Fibroblast of skin of left quadriceps (primary cell): ENCODE measurements around the gene ELL.

Source experiments
- DNase-seq, 2 experiments: peaks; one replicate each; pipeline ENCODE4 v3.0.0-alpha.2; 2013; ENCODE audit warnings: low read depth in 2 of 2

The ELL gene

DNA sequence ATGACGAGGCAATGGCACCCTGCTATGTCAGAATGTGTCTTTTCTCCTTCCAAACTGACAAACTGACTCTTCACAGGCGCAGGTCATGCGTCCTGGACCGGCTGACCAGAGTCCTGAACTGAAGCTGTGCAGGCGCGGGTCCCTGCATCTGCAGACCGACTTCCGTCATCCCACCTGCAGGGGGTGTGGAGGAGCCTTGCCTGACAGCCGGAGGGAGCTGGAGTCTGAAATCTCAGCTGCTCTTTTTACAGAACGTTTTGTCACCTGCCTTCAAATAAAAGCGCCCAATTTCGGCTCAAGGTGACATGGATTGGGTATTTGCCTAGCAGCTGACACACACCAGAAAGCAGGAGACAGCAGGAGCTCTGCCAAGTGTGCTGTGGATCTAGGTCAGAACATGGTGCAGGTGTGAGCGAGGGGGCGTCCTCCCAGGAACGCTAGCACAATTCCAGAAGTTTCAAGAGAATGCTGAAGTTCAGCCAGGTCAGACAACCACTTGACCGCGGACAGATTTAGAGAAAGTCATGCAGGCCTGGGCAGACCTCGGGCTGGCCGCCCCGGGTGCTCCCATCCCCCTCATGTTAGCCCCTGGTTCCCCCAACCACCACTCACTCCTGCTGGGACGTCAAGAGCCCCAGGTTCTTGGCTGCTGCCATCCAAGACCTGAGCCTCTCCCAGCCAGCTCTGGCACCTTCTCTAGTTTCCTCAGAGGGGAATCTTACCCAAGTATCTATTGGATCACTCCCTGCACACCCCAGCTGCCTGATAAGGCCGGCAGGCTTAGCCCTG, 32.8 kb downstream of the ELL start:
- DNase-seq, result no peak

DNA sequence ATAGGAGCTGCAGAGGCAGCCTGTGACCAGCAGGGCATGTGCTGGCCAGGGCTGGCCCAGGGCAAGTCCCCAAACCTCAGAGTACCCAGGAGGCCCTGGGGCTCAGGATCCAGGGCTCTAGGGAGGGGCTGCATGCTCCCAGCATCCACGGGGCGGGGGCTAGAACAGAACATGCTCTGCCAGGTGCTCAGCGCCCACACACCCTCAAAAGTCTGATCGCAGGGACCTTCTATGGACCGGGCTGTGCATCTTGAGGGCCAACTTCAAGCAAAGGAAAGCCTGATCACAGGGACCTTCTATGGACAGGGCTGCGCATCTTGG, 33.5 kb downstream of the ELL start:
- no peak for DNase-seq

DNA sequence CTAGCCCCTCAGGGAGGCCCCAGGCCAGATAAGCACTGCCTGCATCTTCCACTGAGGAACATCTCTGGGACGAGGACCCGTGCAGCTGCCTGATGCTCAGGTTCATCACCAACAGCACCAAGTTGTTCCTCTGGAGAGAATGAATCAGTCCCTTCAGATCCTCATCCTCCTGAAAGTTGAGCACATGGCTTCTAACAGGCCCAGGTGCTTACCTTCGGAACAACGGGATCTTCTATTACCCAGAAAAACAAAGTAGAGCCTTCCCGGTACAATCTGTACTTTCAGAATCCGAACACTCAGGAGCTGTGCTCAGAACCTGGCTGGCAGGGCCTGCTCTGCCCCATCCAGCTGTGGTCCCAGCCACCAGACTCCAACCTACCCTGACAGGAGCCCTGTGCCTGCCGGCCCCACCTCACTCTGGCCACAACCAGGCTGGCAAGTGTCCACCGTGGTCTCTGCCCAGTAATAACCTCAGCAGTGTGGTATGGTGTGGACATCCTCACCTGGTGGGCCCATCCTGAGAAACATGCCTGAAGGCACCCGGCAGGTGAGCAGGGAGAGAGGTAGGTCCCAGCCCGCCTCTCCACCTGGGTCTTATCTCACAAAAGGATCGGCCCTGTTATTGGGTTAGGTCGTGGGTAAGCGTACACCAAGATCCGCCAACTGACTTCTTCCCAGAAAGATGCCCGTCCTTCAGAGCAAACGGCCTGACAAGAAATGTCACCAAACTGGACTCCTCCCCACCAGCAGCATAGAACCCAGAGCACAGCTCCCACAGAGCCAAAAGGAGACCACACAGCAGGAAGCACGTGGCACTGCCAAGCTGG, 34.1 kb downstream of the ELL start:
- DNase-seq, result no peak

DNA sequence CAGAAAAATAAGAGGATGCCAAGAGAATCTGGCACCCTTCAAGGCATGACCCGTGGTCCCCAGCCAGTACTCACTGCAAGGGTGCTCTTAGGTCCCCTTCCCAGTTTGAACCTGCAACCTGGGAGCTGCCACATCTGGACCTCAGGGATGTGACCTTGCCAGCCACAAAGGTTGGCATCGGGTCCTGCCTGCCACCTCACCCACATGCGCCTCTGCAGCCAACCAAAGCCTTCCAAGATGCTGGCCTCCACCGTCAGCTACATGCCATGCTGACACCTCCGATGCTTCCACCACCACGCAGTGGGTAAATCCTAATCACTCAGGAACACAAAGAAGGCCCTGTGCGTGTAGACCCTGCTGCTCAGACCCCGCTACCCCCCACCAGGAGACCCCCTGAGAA, 35.1 kb downstream of the ELL start:
- no peak for DNase-seq

DNA sequence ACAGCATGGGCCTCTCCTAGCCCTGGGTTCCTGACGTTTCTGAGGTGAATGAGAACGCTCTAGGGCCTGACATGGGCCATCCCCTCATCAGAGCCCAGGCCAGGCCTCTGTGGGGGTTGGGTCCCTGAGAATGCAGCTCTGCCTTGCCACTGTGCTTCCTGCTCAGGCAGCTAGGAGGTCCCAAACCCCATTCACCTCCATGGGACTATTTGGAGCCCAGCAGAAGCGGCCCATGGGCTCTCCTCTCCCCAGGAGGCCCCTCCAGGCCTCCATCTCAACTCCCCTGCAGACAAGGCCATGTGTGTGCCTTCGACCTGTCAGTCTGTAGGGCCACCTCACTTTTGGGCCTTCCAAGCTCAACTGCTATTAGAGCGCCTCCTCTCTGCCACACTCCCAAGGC, 36.9 kb downstream of the ELL start:
- DNase-seq, result no peak

DNA sequence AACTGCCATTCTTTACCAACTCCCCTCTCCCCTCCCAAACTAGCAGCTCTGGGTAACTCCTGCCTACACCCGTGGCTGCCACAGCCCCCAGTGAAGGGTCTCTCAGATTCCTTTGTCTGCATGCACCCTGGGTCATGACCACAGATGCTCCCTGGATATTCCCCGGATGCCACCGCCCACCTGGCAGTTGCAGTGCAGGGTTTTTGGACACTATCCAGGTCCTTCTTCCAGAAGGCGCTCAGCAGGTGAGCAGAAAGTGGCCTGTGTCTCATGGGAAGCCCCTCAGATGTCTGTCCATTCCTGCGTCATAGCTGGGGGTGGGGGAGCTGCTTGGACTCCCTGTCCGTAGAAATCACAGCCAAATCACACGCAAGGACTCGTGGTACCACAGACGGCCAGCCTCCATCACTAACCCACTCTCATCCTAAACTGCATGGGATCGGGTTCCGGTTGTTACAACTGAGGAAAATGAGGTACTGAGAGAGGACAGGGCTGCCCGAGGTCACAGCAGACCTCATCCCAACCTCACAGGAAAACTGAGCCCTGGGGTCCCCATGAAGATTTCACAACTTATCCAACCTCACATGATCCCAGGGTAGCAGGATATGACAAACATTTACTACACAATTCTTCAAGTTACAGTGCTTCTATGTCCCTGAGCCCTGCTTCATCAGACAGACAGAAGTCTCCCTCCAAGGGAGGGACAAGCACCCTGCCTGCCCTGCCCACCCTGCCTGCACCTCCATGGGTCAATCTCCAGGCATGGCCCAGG, 38.6 kb downstream of the ELL start:
- DNase-seq, result no peak

DNA sequence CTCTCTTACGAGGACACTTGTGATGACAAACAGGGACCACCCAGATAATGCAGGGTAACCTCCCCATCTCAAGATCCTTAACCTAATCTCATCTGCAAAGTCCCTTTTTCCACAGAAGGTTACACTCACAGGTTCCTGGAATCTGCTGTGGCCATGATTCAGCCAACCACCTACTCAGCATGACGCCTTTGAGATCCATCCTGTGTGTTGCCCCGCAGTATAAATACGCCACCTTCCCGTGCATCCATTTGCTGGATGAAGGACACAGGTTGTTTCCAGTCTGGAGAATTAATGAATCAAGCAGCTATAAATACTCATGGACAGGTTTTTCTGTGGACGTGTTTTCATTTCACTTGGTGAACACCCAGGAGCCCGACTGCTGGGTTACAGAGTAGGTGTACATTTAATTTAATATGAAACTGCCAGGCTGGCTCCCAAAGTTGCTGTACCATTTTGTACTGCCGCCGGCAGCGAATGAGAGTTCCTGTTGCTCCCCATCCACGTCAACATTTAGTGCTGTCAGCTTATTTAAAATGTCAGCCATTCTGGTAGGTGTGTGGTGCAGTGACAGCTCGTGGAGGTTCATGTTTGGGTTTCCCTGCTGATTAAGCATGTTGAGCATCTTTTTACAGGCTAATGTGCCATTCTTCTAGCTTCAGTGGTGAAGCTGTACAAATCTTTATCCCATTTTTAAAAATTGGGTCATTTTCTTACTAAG, 40.2 kb downstream of the ELL start:
- DNase-seq, result no peak

DNA sequence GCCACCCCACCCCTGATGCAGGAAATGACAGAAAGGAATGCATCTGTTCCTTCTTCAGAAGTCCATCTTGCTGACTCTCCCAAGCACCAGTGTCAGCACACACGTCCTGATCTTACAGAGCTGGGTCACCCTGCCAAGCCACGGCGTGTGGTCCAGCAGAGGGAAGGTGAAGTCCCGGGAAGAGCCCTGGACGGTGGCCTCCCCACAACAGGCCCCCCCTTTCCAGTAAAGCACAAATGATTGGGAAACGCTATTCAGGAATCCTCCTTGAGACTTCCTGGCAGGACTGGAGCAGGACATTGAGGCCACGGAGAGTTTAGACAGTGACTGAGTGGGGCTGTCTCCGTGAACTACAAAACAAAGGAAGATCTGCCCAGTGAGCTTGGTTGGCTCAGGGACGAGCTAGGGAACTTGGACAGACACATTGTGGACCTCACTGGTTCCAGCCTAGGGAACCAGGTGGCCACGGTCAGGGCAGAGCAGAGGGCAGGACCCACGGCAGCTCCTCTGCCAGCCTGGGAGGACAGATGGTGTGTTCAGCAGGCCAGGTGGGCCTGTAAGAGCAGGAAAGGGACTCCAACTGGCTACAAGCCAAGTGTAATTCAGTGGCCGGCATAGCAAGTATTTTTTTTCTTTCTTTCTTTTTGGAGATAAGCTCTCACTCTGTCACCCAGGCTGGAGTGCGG, 41.7 kb downstream of the ELL start:
- no peak for DNase-seq

DNA sequence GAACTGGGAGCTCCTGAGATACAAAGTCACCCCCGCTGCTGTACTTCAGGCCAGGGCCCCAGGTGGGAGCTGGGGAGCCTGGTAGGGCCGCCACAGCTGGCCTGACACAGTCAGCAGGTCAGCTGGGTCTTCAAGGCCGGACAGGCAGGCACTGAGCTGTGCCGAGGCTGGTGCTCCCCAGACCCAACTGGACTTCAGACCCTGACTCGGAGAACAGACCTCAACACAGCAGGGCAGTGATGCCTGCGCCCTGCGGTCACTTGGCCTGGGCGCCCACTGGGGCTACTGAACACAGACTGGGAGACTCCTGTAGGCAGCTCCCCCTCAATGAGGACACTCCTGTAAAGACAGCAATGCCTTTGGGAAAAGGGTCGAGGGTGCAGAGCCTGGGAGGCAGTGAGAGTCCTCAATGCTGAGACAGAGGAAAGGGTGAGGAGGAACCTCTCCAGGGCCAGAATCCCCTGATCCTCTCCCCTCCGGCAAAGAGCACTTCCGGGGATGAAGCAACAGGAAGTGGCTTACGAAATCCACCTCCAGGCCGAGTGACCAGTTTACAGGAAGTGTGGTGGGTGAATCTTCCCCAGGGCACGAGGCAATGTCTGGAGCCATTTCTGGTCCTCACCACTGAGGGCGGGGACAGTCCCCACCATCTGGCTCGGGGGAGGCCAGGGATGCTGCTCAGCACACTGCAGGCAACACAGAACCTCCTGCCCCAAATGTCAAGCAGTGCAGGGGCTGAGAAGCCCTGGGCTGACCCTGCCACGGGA, 43.1 kb downstream of the ELL start:
- peak; percentile 54 to 62 for DNase-seq

DNA sequence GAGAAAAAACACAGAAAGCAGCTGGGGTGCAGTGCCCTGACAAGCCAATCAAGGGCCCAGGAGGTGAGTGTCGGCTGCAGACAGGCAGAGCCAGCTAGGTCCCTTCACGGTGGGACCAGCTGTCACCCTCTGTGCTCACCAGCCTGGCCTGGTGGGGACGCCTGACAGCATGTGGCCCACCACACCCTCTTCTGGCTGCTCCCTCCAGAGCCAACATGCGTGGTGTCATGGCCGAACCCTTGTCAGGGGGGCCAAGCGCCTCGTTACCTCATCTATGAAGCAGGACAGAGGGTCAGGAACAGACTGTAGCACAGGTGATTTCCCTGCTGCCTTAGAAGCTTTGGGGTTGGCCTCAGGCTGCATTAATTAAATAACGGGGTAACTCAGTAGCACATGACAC, 43.9 kb downstream of the ELL start:
- DNase-seq, result no peak

DNA sequence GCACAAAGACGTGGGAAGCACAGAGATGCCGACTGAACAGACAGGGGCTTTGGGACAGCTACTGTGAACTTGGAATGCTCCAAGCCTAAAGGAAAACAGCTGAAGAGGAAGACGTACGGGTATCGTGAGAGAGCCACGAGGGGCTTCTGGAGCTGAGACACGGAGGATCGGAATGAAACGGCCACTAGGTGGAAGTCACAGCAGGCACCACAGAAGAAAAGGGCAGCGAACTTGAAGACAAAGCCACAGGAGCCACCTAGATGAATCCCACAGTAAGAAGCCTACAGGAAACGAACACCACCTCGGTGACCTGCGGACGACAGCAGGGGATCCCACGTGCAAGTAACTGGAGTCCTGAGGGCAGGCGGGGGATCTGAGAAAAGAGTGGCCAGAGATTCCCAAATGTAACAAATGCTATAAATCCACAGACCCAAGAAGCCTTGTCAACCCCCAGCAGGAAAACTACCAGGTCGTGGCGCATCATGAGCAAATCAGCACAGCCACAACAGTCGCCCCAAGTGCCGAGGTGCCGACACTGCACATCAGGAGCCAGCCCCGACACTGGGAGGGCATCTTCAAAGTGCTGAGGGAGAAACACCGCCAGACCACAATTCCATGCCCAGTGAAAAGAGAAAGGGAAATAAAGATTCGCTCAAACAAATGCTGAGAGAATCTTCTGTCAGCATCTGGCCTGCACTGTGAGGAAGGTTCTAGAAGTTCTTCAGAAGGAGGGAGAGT, 44.7 kb downstream of the ELL start:
- no peak for DNase-seq

DNA sequence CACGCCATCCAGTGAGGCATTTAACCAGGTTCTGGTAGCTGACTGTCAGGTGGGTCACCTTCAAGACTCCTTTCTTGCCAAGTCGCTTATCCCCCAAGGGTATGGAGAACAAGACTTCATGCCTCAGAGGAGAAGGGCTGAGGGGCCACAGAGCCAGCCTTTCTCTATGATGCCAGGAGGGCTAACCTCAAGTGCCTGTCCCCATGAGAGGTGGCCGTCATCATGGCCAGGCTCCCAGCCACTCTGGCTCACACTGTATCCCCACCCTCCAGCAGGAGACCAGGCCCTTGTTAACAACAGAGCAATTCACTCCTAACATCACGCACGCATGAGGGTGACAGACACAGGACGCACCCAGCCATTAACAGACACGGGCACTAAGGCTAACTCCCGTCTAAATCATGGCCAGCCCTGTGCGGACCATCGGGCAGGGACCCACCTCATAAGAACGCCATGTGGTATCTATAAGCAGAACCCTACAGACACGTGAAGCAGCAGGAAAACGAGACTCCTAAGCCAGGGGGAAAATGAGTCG, 45.3 kb downstream of the ELL start:
- DNase-seq, result no peak

DNA sequence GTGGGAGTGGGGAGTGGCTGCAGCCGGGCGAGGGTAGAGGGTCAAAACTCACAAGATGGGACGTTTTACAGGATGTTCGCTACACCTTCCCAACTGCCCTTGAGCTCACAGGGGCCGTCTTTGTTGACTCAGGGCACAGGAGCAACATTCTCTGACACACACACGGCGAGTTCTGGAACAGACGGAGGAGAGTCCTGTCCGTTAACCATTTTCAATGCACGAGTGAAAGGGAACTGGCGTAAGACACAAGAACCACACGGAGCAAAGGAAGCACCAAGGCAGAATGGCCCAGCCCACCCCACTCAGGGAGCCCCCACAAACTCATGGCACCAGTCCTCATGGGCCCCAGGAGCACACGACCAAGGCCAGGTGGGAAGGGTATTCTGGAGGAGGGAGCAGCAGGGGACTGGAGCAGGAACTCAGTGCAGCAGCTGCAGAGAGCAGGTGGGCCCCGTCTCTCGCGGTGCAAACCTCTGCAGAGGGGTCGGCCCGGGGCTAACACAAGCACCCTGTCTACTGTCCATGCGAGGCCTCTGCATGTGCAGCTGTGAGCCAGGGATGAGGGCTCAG, 46.0 kb downstream of the ELL start:
- DNase-seq, result no peak

DNA sequence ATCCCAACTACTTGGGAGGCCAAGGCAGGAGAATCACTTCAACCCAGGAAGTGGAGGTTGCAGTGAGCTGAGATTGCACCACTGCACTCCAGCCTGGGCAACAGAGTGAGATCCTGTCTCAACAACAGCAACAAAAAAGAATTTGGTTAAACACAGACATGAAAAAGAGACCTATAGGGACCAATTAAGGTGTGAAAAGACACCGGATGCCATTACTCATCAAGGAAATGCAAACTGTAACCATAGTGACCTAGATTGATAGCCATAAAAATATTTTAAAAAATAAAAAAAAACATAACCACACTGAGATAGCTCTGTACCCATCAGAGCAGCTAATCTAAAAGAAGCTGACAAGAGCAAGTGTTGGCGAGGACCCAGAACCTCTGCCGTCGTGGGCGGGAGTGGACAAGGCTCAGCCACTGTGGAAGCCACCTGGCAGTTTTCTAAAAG, 46.8 kb downstream of the ELL start:
- DNase-seq, result no peak

DNA sequence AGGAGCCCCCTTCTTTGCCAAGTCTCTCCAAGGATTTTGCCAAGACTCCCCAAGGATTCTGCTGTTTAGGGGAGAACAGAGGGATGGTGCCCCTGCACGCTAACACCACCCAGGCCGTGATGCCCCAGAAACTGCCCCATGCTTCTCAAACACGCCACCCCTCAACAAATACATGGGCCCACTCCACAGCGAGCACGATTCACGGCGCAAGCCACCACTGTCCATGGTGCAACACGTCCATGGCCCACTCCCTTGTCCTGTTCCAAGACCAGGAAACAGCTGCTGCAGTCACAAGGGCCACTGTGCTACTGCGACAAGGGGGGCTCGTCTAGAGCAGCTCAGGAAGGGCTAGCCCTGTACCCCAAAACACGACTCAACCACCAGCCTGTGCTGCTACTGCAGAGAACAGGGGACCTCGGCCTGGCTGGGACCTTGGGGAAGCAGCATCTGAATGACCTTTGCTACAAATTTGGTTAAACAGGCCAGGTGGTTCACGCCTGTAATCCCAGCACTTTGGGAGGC, 47.4 kb downstream of the ELL start:
- DNase-seq, result no peak

DNA sequence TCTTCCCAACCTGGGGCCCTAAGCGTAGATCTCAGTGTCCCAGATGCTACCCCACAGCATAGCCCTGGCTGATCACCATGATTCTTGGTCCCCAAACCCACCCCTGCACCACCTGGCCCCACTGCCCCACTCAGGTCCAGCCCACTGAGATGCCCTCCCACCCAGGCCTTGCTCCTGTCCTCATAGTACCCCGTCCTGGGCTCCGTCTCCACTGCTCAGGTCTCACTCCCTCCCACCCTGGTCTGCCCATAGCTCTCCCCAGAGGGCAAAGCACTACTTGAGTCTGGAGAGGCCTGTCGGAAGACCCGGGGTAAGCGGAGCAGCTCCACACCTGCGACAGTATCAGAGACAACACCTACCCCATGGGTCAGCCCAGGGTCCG, 48.2 kb downstream of the ELL start:
- no peak for DNase-seq

DNA sequence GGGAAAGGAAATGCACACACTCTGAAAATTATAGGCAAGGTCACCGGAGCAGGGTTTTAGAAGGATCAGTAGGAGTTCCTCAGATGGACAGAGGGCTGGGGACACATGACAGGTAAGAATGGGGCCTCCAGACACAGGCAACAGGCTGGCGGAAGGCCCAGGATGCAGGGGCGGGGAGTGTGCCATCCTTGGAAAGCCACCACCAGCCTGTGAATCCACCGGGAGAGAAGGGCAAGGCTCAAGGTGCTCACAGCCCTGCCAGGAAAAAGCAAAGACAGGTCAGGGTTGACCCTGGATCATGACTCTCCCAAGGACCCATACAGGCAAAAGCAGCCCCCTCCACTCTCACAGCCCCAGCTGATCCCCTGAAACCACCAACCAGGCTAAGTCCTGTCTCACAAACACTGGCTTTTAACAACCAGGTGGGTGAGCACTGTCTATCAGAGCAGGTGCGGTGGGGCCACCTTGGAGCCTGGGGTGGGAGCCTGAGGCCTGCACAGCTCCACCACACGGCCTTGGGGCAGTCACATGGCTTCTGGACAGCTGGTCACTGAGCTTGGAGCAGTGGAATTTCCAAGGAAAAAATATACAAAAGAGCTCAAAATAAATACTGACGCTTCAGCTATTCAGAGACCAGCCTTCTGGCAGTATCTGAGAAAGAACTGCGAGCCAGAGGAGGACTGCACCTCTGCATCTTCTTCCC, 48.7 kb downstream of the ELL start:
- no peak for DNase-seq

DNA sequence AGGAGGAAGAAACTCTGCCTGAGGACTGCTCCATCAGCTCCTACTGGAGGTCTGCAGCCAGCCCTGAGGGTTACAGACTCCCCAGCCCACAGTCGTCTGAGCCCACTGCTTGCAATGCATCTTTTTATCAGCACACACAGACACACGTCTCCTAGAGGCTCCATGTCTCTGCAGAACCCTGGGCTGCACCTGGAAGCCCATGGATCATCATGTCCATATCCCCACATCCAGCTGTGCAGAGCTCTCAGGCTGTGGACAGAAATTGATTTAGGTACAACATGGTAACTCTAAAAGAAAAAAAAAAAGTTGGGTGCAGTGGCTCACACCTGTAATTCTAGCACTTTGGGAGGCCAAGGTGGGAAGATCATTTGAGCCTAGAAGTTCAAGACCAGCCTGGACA, 51.1 kb downstream of the ELL start:
- no peak for DNase-seq
